ENCODE results near the gene ACSL4.
"Not testable (repeated sequence)": the region's sequence is repeated elsewhere in the genome, so short reads cannot be mapped to it uniquely, and the experiment has no call there.

Gene ACSL4
- 35.0 to 64.7 reads per million in 2 donors for total RNA-seq

DNA sequence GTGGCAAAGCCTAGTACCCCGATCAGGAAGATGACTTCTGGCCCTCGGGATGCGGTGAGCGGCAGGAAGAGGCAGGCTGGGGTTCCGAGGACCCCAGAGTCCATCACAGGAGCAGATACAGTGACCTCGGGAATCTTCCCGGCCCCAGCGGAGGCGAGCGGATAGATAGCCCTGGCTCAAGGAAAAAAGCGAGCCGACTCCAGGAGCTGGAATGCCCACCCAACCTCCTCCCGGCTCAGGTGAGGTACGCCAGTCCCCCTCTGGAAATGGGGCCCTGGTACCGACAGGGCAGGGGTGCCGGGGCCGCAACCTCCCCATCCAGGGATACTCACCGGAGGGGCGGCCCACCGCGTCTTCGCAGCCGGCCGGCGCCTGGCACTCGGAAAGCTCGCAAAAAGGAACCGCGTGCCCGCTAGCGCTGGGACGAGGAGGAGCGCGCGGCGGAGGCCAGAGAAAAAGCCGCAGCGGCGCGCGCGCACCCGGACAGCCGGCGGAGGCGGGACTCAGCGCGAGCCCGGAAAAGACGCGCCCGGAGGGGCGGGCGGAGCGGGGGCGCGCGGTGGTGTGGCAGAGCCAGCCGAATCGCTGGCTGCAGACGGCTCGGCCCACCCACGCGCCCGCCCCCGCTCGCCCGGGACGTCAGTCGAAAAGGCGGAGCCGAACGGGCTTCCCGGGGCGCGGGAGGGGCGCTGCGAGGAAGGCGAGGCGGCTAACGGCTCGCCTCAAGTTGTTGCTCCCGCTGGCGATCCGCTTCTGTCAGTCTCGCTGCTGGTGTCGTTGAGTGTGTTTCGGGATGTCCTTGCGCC lies at the start of gene ACSL4:
Gene ACSL4, minus strand, starts transcription at position 451 of the 806 bp plus-strand sequence. CDS start 49,894 bp downstream, outside the sequence.
- DNase-seq = peak; percentile 77

DNA sequence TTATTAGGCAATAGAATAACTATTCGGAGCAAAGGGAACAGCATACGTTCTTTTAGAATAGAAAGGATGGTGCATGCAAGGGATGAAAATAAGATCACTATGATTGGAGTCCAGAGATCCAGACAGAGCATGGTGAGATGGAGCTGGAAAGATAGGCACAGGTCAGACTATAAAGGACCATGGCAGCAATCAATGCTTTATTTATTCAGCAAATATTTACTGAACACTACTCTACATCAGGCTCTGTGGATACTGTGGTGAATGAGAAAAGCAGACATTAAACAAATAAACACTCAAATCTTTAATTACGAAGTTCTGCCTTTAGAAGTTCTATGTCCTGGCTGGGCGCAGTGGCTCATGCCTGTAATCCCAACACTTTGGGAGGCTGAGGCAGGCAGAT lies 44.7 kb upstream of the ACSL4 start:
- no peak for DNase-seq

- no peak for DNase-seq
These were observed 43.9 kb upstream of the ACSL4 start for GRCh38 chrX:109776986-109777385.

DNA sequence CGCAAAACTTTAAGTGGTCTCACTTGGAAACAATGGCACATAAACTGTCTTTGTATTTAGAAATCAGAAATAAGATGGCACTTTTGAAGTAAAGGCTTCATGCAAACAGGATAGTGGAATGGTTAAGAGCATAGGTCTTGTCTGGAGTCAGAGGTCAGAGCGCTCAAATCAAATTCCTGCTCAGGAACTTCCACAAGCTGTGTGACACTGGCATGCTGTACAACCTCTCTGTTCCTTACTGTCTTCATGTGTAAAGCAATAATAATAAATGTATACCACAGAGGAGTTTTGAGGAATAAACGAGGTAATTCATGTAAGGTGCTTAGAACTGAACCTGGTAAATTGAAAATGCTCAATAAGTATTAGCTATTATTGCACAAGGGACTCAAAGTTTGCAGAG lies 43.4 kb upstream of the ACSL4 start:
- no peak for DNase-seq

DNA sequence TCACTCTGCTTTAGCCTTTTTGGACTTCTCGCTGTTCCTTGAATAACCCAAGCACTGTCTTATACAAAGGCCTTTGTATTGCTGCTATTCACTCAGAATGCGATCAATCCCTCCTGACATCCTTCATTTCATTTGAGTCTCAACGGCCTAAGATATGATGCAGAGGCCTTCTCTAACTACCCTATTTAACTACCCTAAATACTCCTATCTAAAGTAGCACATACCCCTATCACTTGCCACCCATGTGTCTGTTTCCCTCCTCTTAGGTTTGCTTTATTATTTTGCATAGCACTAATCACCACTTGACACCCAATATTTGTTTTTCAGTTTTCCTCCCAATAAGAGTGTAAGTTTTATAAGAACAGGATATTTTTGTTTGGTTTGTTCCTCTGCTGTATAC lies 42.3 kb upstream of the ACSL4 start:
- no peak for DNase-seq

DNA sequence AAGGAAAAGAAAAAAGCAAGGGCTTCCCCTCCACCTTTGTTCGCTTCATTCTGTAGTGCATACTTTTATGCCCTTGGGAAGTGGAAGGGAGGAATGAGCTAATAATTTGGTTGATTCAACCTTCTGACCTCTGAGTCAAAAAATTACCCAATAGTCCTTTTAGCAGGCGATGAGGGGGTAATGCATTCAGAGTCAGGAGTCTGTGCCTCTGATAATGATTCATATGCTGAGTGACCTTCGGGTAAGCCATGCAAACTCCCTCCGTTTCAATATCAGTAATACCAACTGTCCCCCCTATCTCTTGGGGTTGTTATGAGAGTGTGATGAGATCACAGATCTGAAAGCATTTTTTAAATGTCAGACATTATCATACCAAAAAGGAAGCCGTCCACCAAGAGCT lies 41.6 kb upstream of the ACSL4 start:
- no peak for DNase-seq

DNA sequence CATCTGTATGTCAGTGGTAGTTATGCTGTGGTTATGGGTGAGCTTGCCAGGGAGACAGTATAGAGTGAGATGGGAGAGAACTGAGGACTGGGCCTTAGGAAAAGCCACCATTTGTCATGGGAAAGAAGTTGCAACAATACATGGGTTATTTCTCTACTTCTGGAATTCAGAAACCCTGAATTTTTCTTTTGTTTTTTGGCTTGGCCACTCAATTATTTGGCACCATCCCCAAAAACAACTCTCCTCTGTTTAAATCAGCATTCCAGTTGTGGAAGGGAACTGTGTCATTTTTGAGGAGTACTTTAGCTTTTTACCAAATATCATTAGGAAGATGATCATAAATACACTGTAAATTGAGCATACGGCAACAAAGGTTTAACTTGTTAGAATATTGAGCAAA lies 41.1 kb upstream of the ACSL4 start:
- DNase-seq = no peak

GRCh38 chrX:109773374-109773773 lies 40.3 kb upstream of the ACSL4 start:
- DNase-seq = no peak

DNA sequence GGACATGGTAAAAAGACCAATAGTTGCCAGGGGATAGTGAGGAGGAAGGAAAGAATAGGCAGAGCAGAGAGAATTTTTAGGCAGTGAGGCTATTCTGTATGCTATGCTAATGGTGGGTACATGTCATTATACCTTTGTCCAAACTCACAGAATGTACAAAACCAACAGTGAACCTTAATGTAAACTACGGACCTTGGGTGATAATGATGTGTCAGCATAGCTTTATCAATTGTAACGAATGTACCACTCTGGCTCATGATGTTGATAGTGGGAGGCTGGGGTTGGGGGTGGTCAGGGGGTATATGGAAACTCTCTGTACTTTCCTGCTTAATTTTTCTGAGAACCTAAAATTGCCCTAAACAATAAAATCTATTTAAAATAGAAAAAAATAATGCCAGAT lies 37.7 kb upstream of the ACSL4 start:
- no peak for DNase-seq

GRCh38 chrX:109760922-109761250 lies 27.8 kb upstream of the ACSL4 start:
- no peak for DNase-seq

GRCh38 chrX:109760209-109760921 lies 27.3 kb upstream of the ACSL4 start:
- DNase-seq = no peak

- DNase-seq = no peak
These were observed 20.2 kb upstream of the ACSL4 start for GRCh38 chrX:109753256-109753655.

DNA sequence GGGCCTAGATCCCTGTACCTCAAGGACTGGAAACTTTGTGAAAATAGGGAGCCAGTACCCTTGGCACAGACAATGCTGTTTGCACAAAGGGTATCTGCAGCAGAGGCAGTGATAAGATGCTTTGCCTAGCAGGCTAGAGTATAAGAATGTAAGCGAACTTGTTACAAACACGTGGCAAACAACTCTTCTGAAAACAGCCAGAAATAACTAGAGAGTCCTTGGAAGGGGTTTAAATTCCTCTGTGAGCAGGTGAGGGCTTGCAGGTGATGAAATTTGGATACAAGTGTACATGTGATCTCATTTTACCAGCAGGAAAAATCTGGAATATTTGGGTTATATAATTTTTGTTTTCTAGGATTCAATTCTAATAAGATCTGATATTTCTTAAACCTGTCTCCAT lies 18.6 kb upstream of the ACSL4 start:
- no peak for DNase-seq

DNA sequence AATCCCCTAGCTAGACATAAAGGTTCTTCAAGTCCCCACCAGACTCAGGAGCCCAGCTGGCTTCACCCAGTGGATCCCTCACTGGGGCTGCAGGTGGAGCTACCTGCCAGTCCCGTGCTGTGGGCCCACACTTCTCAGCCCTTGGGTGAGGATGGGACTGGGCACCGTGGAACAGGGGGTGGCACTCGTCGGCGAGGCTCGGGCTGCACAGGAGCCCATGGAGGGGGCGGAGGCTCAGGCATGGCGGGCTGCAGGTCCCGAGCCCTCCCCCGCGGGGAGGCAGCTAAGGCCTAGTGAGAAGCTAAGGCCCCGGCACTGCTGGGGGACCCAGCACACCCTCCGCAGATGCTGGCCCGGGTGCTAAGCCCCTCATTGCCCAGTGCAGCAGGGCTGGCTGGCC lies 16.1 kb upstream of the ACSL4 start:
- no peak for DNase-seq

DNA sequence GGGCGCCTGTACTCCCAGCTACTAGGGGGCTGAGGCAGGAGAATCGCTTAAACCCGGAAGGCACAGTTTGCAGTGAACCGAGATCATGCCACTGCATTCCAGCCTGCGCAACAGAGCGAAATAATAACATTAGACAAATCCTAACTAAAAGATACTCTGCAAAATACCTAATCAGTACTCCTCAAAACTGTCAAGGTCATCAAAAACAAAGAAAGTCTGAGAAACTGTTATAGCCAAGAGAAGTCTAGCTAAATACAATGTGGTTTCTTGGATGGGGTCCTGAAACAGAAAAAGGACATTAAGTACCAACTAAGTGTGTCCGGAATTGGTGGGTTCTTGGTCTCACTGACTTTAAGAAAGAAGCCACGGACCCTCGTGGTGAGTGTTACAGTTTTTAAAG lies 14.6 kb upstream of the ACSL4 start:
- DNase-seq = no peak

GRCh38 chrX:109742722-109743121 lies 9.7 kb upstream of the ACSL4 start:
- no peak for DNase-seq

DNA sequence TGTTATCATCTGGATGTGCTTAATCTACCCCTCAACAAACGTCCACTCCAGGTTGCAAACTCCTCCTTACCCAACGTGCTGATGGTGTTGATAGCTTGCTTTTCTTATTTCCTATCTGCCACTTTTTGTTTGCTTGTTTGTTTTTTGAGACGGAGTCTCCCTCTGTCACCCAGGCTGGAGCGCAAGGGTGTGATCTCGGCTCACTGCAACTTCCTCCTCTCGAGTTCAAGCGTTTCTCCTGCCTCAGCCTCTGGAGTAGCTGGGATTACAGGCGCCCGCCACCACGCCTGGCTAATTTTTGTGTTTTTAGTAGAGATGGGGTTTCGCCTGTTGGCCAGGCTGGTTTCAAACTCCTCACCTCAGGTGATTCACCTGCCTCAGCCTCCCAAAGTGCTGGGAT lies 7.8 kb upstream of the ACSL4 start:
- not testable (repeated sequence) for DNase-seq

DNA sequence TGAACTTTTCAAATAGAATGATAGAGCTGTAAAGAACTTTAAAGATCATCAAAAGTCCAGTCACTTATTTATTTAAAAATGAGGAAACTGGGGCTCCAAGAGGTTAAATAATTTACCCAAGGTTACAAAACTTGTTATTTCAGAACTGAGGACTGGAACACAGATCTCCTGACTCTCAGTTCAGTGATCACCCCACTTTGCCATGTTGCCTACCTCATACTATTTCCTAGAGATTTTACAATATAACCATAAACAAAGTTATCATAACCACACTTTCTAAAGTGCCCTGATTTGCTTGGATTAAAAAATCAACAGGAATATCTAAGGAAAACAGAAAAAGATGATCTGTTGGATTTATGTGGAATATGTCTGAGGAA lies 7.4 kb upstream of the ACSL4 start:
- DNase-seq = no peak

DNA sequence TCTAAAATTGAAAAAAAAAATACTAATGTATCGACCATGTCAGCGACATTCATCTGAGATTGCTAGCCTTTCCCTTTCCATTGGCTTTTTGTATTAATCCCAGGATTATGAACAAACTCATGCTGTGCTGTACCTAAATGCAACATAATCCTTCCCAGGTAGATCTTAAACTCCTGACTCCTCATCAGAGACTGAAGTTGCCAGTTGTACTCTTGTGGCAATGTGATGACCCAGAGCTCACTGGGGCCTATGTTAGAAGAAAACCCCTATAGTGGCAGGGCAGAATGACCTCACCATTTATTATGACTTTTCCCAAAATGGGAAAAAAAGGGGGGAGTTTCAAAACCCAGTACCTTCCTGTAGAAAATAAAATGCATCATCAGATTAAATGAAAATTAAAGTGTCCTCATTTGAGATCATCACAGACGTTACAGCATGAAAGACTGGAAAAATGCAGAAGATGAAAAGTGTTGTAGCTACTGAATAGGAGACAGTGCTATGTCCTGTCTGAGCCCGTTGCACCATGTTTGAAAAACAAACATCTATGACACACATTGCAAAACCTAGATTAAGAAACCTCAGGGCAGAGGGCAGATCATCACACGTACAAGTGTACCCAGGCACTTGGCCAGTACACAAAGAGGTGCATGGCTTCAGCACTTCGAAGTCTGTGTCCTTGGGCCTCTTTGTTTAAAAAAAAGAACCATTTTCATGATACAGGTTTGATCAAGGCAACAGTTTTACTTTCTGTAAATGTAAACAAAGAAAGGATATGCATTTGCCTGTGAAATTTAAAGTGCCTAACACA lies 6.8 kb upstream of the ACSL4 start:
- DNase-seq = no peak

- DNase-seq = no peak
These were observed 2.2 kb upstream of the ACSL4 start for GRCh38 chrX:109735202-109735744.

GRCh38 chrX:109733613-109734083 lies 591 bp upstream of the ACSL4 start:
- DNase-seq = no peak

GRCh38 chrX:109732017-109732801 lies 848 bp downstream of the ACSL4 start:
- no peak for DNase-seq
